ENCODE results near the gene MCCC2. TPM values are rescaled to one million over a fixed set of nuclear protein-coding genes. Genes with fewer than 3 reads are reported as not detected.
"Not testable (repeated sequence)": the region's sequence is repeated elsewhere in the genome, so short reads cannot be mapped to it uniquely, and the experiment has no call there.

The MCCC2 gene
- total RNA-seq, 1 donor from 2014 or later: 31.7 TPM

GRCh38 chr5:71601222-71602026 lies 14.3 kb downstream of the MCCC2 start:
- peak overlapping the region; percentile 1 for H3K4me3 ChIP-seq (ENCODE audit: insufficient read depth, low read depth, low read length)
- H4K20me1 ChIP-seq (ENCODE audit: insufficient read depth, low read length): no peaks in the 10 kb centered on the region
- H3K27ac ChIP-seq (ENCODE audit: low read depth, low read length): peak overlapping the region; percentile 75
- H3K4me1 ChIP-seq (ENCODE audit: insufficient read depth, low read length): peaks cover 27% of the 10 kb centered on the region
- H3K9ac ChIP-seq (ENCODE audit: low read length): peak overlapping the region; percentile 29
- no peak overlapping the region for H2AFZ ChIP-seq (ENCODE audit: low read depth, low read length)
- H3K9me3 ChIP-seq (ENCODE audit: insufficient read depth, low read depth, low read length): no peaks in the 10 kb centered on the region
- DNase-seq (ENCODE audit: low read depth) (peak; percentile 94), FAIRE-seq (peak; percentile 73)
- Mint-ChIP-seq H3K27me3 (ENCODE audit: low read depth, unreplicated experiment) (no peaks in the 10 kb centered on the region), H3K4me1 (ENCODE audit: low read depth, unreplicated experiment) (peaks cover 21% of the 10 kb centered on the region), H3K4me3 (ENCODE audit: unreplicated experiment) (no peak overlapping the region), H3K9me3 (ENCODE audit: unreplicated experiment) (no peaks in the 10 kb centered on the region), H3K36me3 (ENCODE audit: low read depth, unreplicated experiment) (peaks cover 19% of the 10 kb centered on the region), H3K27ac (ENCODE audit: unreplicated experiment) (peak overlapping the region; percentile 94)
- H3K27me3 ChIP-seq (ENCODE audit: insufficient read depth, low read length): no peaks in the 10 kb centered on the region
- peaks cover 13% of the 10 kb centered on the region for H3K36me3 ChIP-seq (ENCODE audit: insufficient read depth, low read length)
- TF ChIP-seq CTCF (IDR thresholded peaks at IDR 0.05; ENCODE audit: insufficient read depth, low read depth, low read length) (peak; percentile 89), EZH2 (IDR thresholded peaks at IDR 0.05; ENCODE audit: insufficient read depth, low read length) (no peak)
- H3K79me2 ChIP-seq (ENCODE audit: insufficient read depth, low read length): no peaks in the 10 kb centered on the region
- peak overlapping the region; percentile 64 for H3K4me2 ChIP-seq (ENCODE audit: low read length)

GRCh38 chr5:71609916-71610315 lies 22.8 kb downstream of the MCCC2 start:
- not testable (repeated sequence) for H3K9me3 ChIP-seq (ENCODE audit: insufficient read depth, low read depth, low read length); H3K27ac Mint-ChIP-seq (ENCODE audit: unreplicated experiment); H2AFZ ChIP-seq (ENCODE audit: low read depth, low read length); H3K27me3 ChIP-seq (ENCODE audit: insufficient read depth, low read length); H3K4me1 Mint-ChIP-seq (ENCODE audit: low read depth, unreplicated experiment); H3K4me3 ChIP-seq (ENCODE audit: insufficient read depth, low read depth, low read length); H3K27ac ChIP-seq (ENCODE audit: low read depth, low read length); H3K4me1 ChIP-seq (ENCODE audit: insufficient read depth, low read length); H3K4me2 ChIP-seq (ENCODE audit: low read length); H3K9ac ChIP-seq (ENCODE audit: low read length); H3K9me3 Mint-ChIP-seq (ENCODE audit: unreplicated experiment); DNase-seq (ENCODE audit: low read depth); H3K27me3 Mint-ChIP-seq (ENCODE audit: low read depth, unreplicated experiment); H3K79me2 ChIP-seq (ENCODE audit: insufficient read depth, low read length); FAIRE-seq; H3K4me3 Mint-ChIP-seq (ENCODE audit: unreplicated experiment); H3K36me3 ChIP-seq (ENCODE audit: insufficient read depth, low read length); H4K20me1 ChIP-seq (ENCODE audit: insufficient read depth, low read length)
- peaks cover 10% of the 10 kb centered on the region for H3K36me3 Mint-ChIP-seq (ENCODE audit: low read depth, unreplicated experiment)

GRCh38 chr5:71615809-71616208 lies 28.7 kb downstream of the MCCC2 start:
- H3K4me3 Mint-ChIP-seq (ENCODE audit: unreplicated experiment): no peak overlapping the region
- Histone ChIP-seq H3K27me3 (ENCODE audit: insufficient read depth, low read length) (no peaks in the 10 kb centered on the region), H3K4me3 (ENCODE audit: insufficient read depth, low read depth, low read length) (no peak overlapping the region), H3K27ac (ENCODE audit: low read depth, low read length) (no peak overlapping the region), H3K79me2 (ENCODE audit: insufficient read depth, low read length) (no peaks in the 10 kb centered on the region), H2AFZ (ENCODE audit: low read depth, low read length) (no peak overlapping the region), H3K4me2 (ENCODE audit: low read length) (no peak overlapping the region), H3K9ac (ENCODE audit: low read length) (no peak overlapping the region), H3K4me1 (ENCODE audit: insufficient read depth, low read length) (no peaks in the 10 kb centered on the region), H4K20me1 (ENCODE audit: insufficient read depth, low read length) (no peaks in the 10 kb centered on the region), H3K9me3 (ENCODE audit: insufficient read depth, low read depth, low read length) (no peaks in the 10 kb centered on the region), H3K36me3 (ENCODE audit: insufficient read depth, low read length) (no peaks in the 10 kb centered on the region)
- H3K9me3 Mint-ChIP-seq (ENCODE audit: unreplicated experiment): no peaks in the 10 kb centered on the region
- no peak for FAIRE-seq
- peaks cover 17% of the 10 kb centered on the region for H3K36me3 Mint-ChIP-seq (ENCODE audit: low read depth, unreplicated experiment)
- no peak overlapping the region for H3K27ac Mint-ChIP-seq (ENCODE audit: unreplicated experiment)
- H3K4me1 Mint-ChIP-seq (ENCODE audit: low read depth, unreplicated experiment): no peaks in the 10 kb centered on the region
- H3K27me3 Mint-ChIP-seq (ENCODE audit: low read depth, unreplicated experiment): no peaks in the 10 kb centered on the region
- TF ChIP-seq EZH2 (IDR thresholded peaks at IDR 0.05; ENCODE audit: insufficient read depth, low read length): no peak
- TF ChIP-seq CTCF (IDR thresholded peaks at IDR 0.05; ENCODE audit: insufficient read depth, low read depth, low read length): no peak
- no peak for DNase-seq (ENCODE audit: low read depth)

Data from astrocyte (in vitro differentiated cells and primary cell).